GM13976 (cell line): ENCODE measurements around the gene FOXJ3.

ENCODE experiments used
- DNase-seq: peaks from one replicate; pipeline ENCODE4 v3.0.0; 2012; ENCODE audit warnings: low spot score
- CTCF ChIP-seq: IDR thresholded peaks from 2 replicates; pipeline ENCODE4 v1.5.1; 2012; ENCODE audit warnings: borderline replicate concordance, mild to moderate bottlenecking; ENCODE audit not compliant: insufficient read depth; ENCODE audit errors: extremely low read depth, missing control alignments, control extremely low read depth
- in situ Hi-C: fragments of 300-500 bp; cut with MboI; formaldehyde crosslinking; loops from one replicate; pipeline ENCODE4 v1.12.0; 2022; ENCODE audit warnings: low sequenced_read_pairs, mixed read lengths, inconsistent platforms; ENCODE audit not compliant: unreplicated experiment

Gene FOXJ3

GRCh38 chr1:42335050-42335808 lies at the start of gene FOXJ3:
Gene FOXJ3, minus strand, starts transcription at chr1:42335235. Its CDS starts 24,142 bp downstream, at chr1:42311093.
- DNase-seq: peak; percentile 96
- TF ChIP-seq CTCF: peak; percentile 7
- in situ Hi-C loops: loop anchor here (25.0 kb wide), 1 partner anchor 402 kb away; the partner anchor contains the start of gene CLDN19

GRCh38 chr1:42381280-42381673 lies 46.2 kb upstream of the FOXJ3 start:
- in situ Hi-C loops: no loop called here
- peak; percentile 17 for DNase-seq
- TF ChIP-seq CTCF: no peak

GRCh38 chr1:42380586-42381279 lies 45.7 kb upstream of the FOXJ3 start, which contains the start of gene RIMKLA:
Gene RIMKLA, plus strand, starts transcription at chr1:42380792. Its CDS starts 143 bp downstream, at chr1:42380935.
- DNase-seq: peak; percentile 93

GRCh38 chr1:42379794-42380585 lies 45.0 kb upstream of the FOXJ3 start:
- TF ChIP-seq CTCF: no peak
- DNase-seq: peak; percentile 51
- in situ Hi-C loops: no loop called here

More at GRCh38 chr1:42380586-42381279, 45.7 kb upstream of the FOXJ3 start, which contains the start of gene RIMKLA:
- no peak for TF ChIP-seq CTCF
- in situ Hi-C loops: no loop called here

GRCh38 chr1:42372796-42373195 lies 37.8 kb upstream of the FOXJ3 start:
- DNase-seq: no peak
- in situ Hi-C loops: no loop called here
- no peak for TF ChIP-seq CTCF
